NT2/D1 (cell line): Measurements from ENCODE around the gene FBXL12.

Experiments used
- YY1 ChIP-seq: IDR thresholded peaks from 2 replicates; pipeline ENCODE4 v1.6.1; 2011; ENCODE audit not compliant: insufficient read length, insufficient read depth
- ZNF274 ChIP-seq: IDR thresholded peaks from 2 replicates; pipeline ENCODE4 v1.6.1; 2011; ENCODE audit warnings: mild to moderate bottlenecking, low read depth, low read length

DNA sequence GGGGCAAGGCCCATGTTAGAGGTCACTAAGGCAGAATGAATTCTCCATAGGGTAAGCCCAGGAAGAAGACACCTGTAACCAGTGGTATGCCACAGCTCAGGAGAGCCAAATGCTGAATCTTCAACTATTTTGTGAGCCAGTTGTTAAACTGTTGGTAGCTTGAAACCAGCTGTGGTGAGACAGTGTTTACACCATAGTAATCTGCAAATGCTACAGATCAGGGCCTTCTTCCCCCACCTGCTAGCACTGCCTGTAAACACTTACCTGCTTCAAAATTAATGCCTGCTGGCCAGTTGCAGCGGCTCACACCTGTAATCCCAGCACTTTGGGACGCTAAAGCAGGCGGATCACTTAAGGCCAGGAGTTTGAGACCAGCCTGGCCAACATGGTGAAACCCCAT is 12.1 kb downstream of the FBXL12 start:
- no peak for TF ChIP-seq ZNF274
- TF ChIP-seq YY1: no peak
